Right cardiac atrium (tissue), 5 donors: ENCODE data around the gene PFKL. TPM values are rescaled to one million over a fixed set of nuclear protein-coding genes. Genes with fewer than 3 reads are reported as not detected.
"Not testable (repeated sequence)": the region's sequence is repeated elsewhere in the genome, so short reads cannot be mapped to it uniquely, and the experiment has no call there.

Experiments used
- ATAC-seq, 2 donors: fragments of 200-7000 bp; cut with Tn5 transposase; one replicate each; pipeline versions ENCODE4 v1.8.0 to v1.9.1; 2020; ENCODE audit warnings: moderate library complexity in 2 of 2, mild to moderate bottlenecking in 1 of 2
- DNase-seq, 3 donors: peaks; one replicate each; pipeline ENCODE4 v3.0.0-alpha.2; 2020
- H3K27ac ChIP-seq: one replicate; pipeline ENCODE4 v1.5.1; 2013; ENCODE audit warnings: mild to moderate bottlenecking, low read length, control low read depth, moderate library complexity
- H3K27me3 ChIP-seq: one replicate; pipeline ENCODE4 v1.6.1; 2013; ENCODE audit not compliant: control insufficient read depth, insufficient read depth
- H3K4me1 ChIP-seq: one replicate; pipeline ENCODE4 v1.6.1; 2013; ENCODE audit warnings: low read length; ENCODE audit not compliant: control insufficient read depth, insufficient read depth
- H3K4me3 ChIP-seq: one replicate; pipeline ENCODE4 v1.5.1; 2013; ENCODE audit warnings: low read length, control low read depth
- H3K9me3 ChIP-seq: one replicate; pipeline ENCODE4 v1.6.1; 2013; ENCODE audit warnings: low read length; ENCODE audit not compliant: control insufficient read depth
- WGBS: extraction: QIAGEN DNeasy Blood & Tissue Kit; methylation state at CpG from one replicate; pipeline ENCODE4 v1.1.7; 2013; 5-methylcytosine and 5-hydroxymethylcytosine counted together
- intact Hi-C, 4 donors: fragments of 100-400 bp; cut with DNase I; formaldehyde crosslinking; loops; one replicate each; pipeline versions ENCODE4 v1.11.0 to v1.14.0; 2022 to 2023
- polyA plus RNA-seq: library from polyadenylated mRNA; stranded (reverse); fragments of 200-250 nt; gene quantifications from one replicate; pipeline ENCODE4 v1.2.3, GENCODE V29; 2013
- total RNA-seq, 4 donors: library from RNA; stranded (reverse); fragmentation: NEBNext Ultra II Directional; extraction: Animal tissue kit (Norgen Biotek cat#: 25700); gene quantifications; one replicate each; pipeline ENCODE4 v1.2.1, GENCODE V29; 2021
- donor health status: healthy with polysubstance abuse.
- donor health status: DM: no; HTN: yes; CAD: no.
- donor health status: DM: no; HTN: no; CAD: no.
- donor health status: DM: no; HTN: yes; CAD: no; lungs with severe emphysema.
- donor health status: DM: yes; HTN: yes; CAD: no.

PFKL gene
- total and polyA plus RNA-seq, 5 donors, result 42.8 to 54.9 (median 48.2) TPM

- ATAC-seq, result no peak
- Histone ChIP-seq H3K4me1 (peaks cover 3% of the 10 kb centered on the region), H3K4me3 (no peak overlapping the region), H3K27me3 (no peaks in the 10 kb centered on the region), H3K9me3 (no peaks in the 10 kb centered on the region), H3K27ac (no peak overlapping the region)
- DNase-seq, result peak in 2 of 3 donors; percentile 36 to 52
- 80% methylated on average over 12 of the region's 12 CpGs for WGBS
- intact Hi-C loops, result no loop called here
These were observed 3.7 kb upstream of the PFKL start for GRCh38 chr21:44296103-44296519.

GRCh38 chr21:44296916-44297315 lies 2.9 kb upstream of the PFKL start:
- ATAC-seq (no peak), DNase-seq (peak in 2 of 3 donors; percentile 51 to 60)
- Histone ChIP-seq H3K9me3 (no peaks in the 10 kb centered on the region), H3K4me3 (no peak overlapping the region), H3K27me3 (no peaks in the 10 kb centered on the region), H3K27ac (no peak overlapping the region), H3K4me1 (peaks cover 3% of the 10 kb centered on the region)
- 82% methylated on average over 13 of the region's 13 CpGs for WGBS
- intact Hi-C loops, result no loop called here

GRCh38 chr21:44297525-44298290 lies 2.1 kb upstream of the PFKL start:
- intact Hi-C loops, result no loop called here

GRCh38 chr21:44298301-44298700 lies 1.6 kb upstream of the PFKL start:
- 92% methylated on average over 2 of the region's 2 CpGs for WGBS
- ATAC-seq (no peak), DNase-seq (no peak)
- Histone ChIP-seq H3K9me3 (no peaks in the 10 kb centered on the region), H3K27me3 (no peaks in the 10 kb centered on the region), H3K4me1 (peaks cover 3% of the 10 kb centered on the region), H3K4me3 (no peak overlapping the region), H3K27ac (no peak overlapping the region)
- intact Hi-C loops, result no loop called here

More at GRCh38 chr21:44297525-44298290, 2.1 kb upstream of the PFKL start:
- Histone ChIP-seq H3K9me3 (no peaks in the 10 kb centered on the region), H3K4me3 (no peak overlapping the region), H3K27ac (no peak overlapping the region), H3K27me3 (no peaks in the 10 kb centered on the region), H3K4me1 (peaks cover 3% of the 10 kb centered on the region)
- 26% methylated on average over 22 of the region's 22 CpGs for WGBS
- ATAC-seq, result peak; percentile 44 to 55
- peak; percentile 85 to 96 (median 94) for DNase-seq

GRCh38 chr21:44299085-44299457 lies 782 bp upstream of the PFKL start:
- peak overlapping the region; percentile 90 for H3K4me3 ChIP-seq
- peak overlapping the region; percentile 24 for H3K27ac ChIP-seq
- H3K4me1 ChIP-seq, result peaks cover 3% of the 10 kb centered on the region
- no peaks in the 10 kb centered on the region for H3K9me3 ChIP-seq
- ATAC-seq (no peak), DNase-seq (peak in 2 of 3 donors; percentile 3 to 18)
- intact Hi-C loops, result no loop called here
- WGBS, result 33% methylated on average over 10 of the region's 10 CpGs
- H3K27me3 ChIP-seq, result no peaks in the 10 kb centered on the region

- peak; percentile 67 to 74 for ATAC-seq
- Histone ChIP-seq H3K4me1 (peaks cover 3% of the 10 kb centered on the region), H3K27me3 (no peaks in the 10 kb centered on the region), H3K9me3 (no peaks in the 10 kb centered on the region), H3K27ac (peak overlapping the region; percentile 68), H3K4me3 (peak overlapping the region; percentile 90)
- peak; percentile 86 to 94 (median 93) for DNase-seq
- intact Hi-C loops, result no loop called here
- WGBS, result under 1% methylated on average over 67 of the region's 67 CpGs
These were observed 558 bp downstream of the PFKL start for GRCh38 chr21:44300262-44300959.

GRCh38 chr21:44301141-44301540 lies 1.3 kb downstream of the PFKL start:
- ATAC-seq (no peak), DNase-seq (peak in 1 of 3 donors; percentile 71)
- peak overlapping the region; percentile 90 for H3K4me3 ChIP-seq
- peaks cover 3% of the 10 kb centered on the region for H3K4me1 ChIP-seq
- no peaks in the 10 kb centered on the region for H3K27me3 ChIP-seq
- WGBS, result 61% methylated on average over 13 of the region's 13 CpGs
- no peaks in the 10 kb centered on the region for H3K9me3 ChIP-seq
- H3K27ac ChIP-seq, result no peak overlapping the region
- intact Hi-C loops, result no loop called here

- DNase-seq, result peak in 1 of 3 donors; percentile 60
- ATAC-seq, result no peak
- intact Hi-C loops, result no loop called here
- Histone ChIP-seq H3K27ac (no peak overlapping the region), H3K4me3 (no peak overlapping the region), H3K4me1 (peaks cover 3% of the 10 kb centered on the region), H3K27me3 (no peaks in the 10 kb centered on the region), H3K9me3 (no peaks in the 10 kb centered on the region)
- WGBS, result 78% methylated on average over 9 of the region's 9 CpGs
These were observed 2.1 kb downstream of the PFKL start for GRCh38 chr21:44301961-44302406.

GRCh38 chr21:44302573-44303401 lies 2.9 kb downstream of the PFKL start:
- H3K4me3 ChIP-seq, H3K9me3 ChIP-seq, H3K4me1 ChIP-seq, ATAC-seq, intact Hi-C loops, H3K27me3 ChIP-seq, H3K27ac ChIP-seq, DNase-seq: not testable (repeated sequence)
- WGBS, result 88% methylated on average over 23 of the region's 23 CpGs

GRCh38 chr21:44303490-44303981 lies 3.7 kb downstream of the PFKL start:
- no peak for ATAC-seq

More at GRCh38 chr21:44303490-44303981, 3.7 kb downstream of the PFKL start:
- DNase-seq, result no peak
- Histone ChIP-seq H3K27ac (no peak overlapping the region), H3K4me3 (no peak overlapping the region), H3K4me1 (peaks cover 3% of the 10 kb centered on the region), H3K27me3 (no peaks in the 10 kb centered on the region), H3K9me3 (no peaks in the 10 kb centered on the region)
- intact Hi-C loops, result no loop called here
- 78% methylated on average over 12 of the region's 12 CpGs for WGBS
